HCEC 1CT (cell line): ENCODE results near the gene CDS1.
A peak's percentile ranks its signal among the peaks of the same experiment; 100 is the strongest.
"Not testable (repeated sequence)": the region's sequence is repeated elsewhere in the genome, so short reads cannot be mapped to it uniquely, and the experiment has no call there.

Experiments
- DNase-seq: peaks from one replicate; pipeline ENCODE4 v3.0.0-alpha.2; 2017

CDS1 gene

DNA sequence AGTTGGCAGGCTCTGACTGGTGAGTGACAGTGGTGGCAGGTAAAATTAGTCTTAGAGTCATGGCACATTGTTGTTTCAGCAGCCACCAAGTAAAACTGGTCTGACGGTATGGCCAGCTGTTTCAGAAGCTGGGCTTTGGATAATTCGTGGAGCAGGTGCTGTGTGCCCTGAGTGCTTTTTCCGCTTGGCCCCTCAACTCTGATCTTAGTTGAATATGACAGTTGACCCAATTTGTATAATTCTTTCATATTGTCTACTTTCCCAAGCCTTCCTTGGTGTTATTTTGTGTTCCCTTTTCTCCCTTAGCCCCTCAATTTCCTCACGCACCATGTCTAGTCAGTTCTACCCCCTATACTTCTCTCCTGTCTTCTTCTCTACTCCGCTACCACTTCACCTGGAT lies 32.0 kb downstream of the CDS1 start:
- DNase-seq: no peak

DNA sequence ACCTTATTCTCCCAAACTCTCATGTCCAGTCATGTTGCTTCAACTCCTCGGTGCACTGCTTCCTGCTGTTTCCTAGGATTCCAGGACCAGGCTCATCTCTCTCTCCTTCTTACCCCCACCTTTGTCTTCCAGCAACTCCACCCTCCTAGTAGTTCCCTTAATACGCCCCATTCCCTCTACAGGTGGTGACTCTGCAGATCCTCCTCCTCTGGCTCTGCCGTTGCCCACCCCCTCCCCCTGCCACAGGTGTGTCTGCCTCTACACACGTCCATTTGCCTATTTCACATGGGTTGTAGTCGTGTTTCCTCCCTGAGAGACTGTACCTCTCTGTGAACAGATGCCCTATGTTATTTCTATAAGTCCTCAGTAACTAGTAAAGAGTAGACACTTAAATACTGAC lies 32.4 kb downstream of the CDS1 start:
- DNase-seq: no peak

DNA sequence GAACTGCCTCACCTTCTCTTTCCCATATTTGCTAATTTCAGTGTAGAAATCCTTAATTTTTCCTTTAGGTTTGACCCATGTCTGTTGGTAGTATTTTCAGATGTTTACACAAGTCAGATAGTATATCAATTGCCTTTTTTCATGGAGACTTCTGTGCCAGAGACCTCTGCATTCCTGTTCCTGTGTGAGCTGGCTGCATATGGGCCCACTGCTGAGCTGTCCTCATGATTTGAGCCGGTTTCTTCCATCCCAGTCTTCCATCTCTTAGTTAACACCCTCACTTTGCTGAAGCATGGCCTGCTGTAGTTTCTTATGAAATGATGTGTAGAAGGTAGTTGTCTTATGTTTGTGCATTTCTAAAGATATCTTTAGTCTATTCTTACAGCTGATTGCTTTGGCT lies 40.0 kb downstream of the CDS1 start:
- DNase-seq: no peak

DNA sequence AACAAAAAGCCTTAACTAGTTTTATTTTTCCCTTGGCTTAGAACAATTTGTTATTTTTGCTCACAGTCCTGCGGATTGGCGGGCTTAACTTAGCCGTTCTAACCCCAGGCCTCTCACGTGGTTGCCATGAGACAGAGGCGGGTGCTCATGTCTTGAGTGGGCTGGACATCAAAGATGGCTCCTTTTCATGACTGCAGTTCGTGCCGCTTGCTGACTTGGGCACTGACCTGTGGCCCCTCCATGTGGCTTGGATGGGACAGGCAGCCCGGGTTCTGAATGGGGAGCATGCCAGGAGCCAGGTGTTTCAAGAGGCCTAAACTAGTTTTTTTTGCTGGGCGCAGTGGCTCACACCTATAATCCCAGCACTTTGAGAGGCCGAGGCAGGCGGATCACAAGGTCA lies 40.7 kb downstream of the CDS1 start:
- DNase-seq: no peak

DNA sequence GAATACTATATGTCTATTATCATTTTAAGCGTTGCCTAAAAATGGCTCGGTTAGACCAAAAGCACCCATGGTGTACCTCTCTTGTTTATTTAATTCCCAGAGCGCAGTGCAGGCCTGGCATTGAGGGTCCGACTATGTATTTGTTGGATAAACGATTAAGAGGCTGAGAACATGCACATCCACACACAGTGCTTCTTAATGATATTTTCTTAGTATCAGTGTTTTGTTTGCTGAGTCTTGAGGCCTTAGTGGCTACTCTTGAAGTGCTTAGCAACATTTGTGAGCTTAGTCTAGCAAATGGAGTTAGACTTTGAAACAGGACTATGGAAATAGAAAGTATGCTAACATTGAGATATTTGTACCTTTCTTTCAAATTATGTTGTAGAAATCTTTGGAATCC lies 43.7 kb downstream of the CDS1 start:
- no peak for DNase-seq

DNA sequence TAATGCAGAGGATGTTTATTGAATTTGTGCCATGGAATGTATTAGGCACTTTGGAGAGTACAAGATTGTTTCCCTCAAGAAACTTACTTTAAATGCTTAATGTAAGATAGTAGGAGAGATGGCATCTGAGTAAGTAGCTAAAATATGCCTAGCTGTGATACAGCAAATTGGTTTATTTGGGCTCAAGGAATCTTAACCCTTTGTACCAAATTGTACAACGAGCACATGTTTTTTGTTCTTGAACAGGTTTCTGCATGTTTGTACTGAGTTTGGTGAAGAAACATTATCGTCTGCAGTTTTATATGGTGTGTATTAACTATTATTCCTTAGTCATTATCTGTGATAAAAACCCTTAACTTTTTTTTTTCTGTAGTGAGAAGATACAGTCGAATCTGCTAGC lies 48.6 kb downstream of the CDS1 start:
- no peak for DNase-seq

DNA sequence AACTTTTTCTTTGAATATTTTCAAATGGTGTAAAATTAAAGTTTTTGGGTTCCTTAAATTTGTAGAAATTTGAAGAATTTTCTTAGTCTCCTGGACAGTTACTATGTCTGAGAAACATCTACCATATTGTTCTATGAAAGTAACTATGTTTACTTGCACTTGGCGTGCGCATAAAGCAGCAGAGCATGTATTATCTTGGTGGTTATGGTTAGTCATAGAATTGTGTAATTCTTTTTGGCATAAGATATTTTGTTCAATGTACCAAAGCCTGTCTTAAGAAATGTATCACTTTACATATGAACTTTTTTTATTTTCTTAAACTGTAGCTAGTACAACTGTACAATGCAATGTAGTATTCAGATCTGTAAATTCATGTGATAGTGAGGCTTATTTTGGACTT lies 49.2 kb downstream of the CDS1 start:
- DNase-seq: peak; percentile 66

DNA sequence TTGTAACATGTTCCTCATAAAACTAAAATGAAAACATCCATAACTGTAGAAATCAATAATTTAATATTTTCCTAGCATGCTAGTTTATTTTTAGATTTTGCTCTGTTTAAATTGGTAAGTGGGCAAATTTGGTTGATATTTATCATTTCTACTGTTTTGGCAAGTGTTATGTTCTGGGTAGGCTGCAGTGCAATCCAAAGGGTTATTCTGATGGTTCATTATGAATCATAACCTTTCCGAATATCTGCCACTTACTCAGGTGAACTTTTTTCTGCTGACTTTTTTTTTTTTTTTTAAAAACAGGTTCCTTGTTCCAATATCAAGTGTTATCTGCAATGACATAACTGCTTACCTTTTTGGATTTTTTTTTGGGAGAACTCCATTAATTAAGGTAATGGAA lies 52.0 kb downstream of the CDS1 start:
- DNase-seq: no peak

DNA sequence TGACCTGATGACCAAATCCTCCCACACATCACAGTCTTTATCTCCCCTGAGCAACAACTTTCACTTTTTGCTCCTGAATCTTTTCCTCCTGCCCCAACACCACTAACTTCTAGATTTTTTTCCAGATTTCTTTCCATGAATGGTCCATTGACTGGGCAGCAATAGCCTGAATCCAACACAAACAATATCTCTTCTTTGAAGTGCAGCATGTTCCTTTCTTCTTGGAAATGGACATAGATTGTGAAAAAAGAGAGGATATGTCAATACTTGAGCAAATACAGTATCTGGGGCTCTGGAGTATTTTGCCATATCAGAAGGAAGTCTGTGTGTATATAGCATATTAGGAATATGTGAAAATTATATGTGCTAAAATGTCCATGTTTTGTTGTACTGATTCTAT lies 55.2 kb downstream of the CDS1 start:
- DNase-seq: no peak

DNA sequence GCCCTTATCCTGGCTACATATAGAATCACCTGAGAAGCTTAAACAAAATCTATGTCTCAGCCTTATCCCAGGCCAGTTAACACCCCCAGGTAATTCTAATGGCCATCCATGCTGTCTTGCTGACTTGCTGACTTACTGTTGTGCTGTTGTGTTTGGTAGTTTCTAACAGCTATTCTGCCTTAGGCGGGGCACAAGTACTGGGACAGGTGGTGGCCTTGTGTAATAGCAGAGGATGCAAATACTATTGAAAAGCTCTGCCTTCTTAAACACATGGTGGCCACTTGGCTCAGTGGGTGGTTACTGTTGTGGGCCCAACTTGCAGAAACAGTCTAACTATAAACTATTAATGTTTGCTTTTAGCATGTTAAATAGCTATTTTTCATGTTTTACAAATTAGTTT lies 56.2 kb downstream of the CDS1 start:
- no peak for DNase-seq

DNA sequence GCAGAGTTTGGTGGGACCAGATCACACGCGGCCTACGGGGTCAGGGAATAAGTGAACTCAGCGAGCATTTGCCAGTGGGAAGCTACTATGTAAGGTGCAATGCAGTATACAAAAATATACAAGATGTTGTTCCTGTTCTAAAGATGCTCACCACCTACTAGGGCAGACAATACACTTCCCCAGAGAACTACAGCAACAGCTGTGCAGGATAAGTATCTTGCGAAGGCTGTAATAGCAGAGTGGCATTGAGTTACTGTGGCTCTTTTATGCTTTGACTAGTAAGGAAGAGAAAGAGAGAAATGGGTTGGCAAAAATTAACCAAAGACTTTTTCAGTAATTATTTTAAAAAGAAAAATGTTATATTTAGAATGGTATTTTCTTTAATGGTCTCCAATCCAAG lies 61.2 kb downstream of the CDS1 start:
- DNase-seq: no peak

DNA sequence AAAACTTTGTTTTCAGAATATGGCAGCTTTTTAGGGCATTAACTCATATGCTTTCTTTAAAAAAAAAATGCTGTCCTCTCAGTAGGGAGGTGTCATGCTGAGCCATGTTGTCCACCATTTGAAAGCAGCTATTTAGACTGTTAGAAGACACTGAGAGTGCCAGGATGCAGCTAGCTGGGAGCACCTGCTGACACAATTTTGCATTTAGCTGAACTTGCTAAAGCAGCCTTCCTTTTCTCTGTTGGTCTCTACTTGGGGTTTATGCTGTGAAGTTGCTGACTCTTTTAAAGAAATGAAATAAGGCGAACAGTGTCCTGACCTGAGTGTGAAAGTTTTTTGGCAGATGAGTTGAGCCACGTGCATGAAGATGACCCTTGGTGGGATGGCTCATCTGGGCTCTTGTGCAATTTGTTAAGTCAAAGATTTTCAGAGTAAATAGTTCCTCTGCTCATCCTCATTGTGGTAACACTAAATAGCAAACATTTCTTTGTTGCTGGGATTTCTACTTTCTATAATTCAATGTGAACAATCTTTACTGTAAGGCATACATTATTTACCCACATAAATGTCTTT lies 64.5 kb downstream of the CDS1 start:
- DNase-seq: peak; percentile 2

DNA sequence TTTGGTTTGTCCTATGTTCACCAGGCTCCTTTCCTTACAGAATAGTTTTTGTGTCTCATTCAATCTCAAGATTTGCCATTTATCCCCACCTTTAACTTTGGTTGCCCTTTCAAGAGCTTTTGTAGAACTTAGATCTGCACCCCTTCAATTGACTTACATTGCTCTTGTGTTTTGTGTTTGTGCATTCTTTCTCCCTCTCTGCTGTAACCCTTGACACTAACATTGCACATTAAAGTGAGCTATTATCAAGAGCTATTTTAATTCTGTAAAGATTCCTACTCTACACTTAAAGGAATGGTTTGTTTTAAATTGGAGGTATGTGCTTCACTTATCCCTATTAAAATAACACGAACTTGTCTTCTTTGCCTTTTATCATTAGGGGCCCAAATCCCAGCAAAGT lies 65.3 kb downstream of the CDS1 start:
- DNase-seq: no peak

DNA sequence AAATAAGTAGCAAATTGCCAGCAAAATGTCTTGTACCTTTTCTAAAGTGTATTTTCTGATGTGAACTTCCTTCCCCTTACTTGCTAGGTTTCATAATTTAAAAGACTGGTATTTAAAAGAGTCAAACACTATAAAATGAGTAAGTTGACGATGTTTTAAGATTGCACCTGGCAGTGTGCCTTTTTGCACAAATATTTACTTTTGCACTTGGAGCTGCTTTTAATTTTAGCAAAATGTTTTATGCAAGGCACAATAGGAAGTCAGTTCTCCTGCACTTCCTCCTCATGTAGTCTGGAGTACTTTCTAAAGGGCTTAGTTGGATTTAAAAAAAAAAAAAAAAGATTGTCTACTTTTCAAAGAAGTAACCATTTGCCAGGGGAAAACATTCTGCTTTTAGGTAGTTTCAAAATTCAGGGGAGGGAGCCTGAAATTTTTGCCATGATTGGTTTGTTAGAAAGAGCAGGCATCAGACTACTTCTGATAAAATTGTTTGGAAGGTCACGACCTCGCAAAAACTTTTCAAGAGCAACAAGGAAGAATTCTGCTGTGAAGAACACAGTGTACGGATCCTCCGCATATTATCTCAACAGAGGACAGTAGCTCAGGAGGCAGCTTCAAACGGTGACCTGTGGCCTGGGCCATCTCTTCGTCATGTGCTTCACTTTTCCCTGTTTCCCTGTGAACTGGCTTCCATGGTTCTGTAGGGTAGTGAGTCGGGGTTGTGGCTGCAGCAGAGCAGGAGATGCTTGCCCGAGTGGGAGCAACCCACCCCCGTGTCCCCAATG lies 66.1 kb downstream of the CDS1 start:
- no peak for DNase-seq

DNA sequence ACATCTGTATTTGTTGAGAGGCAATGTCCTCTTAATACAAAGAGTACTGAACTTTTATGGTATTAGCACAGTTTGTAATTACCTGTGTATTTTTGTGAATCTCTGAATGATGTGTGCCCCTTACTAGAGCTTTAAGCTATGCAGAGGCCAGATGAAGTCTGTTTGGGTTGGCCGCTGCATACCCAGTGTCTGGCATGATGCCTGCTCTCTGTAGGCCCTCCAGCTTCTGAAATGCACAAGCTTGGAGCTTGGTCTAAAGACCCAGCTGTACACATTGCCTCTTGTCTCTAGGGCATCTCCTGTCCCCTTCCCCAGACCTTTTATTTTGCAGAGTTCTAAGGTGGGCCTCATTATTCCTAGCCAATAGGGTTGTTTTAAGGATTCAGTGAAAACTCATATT lies 68.6 kb downstream of the CDS1 start:
- no peak for DNase-seq

DNA sequence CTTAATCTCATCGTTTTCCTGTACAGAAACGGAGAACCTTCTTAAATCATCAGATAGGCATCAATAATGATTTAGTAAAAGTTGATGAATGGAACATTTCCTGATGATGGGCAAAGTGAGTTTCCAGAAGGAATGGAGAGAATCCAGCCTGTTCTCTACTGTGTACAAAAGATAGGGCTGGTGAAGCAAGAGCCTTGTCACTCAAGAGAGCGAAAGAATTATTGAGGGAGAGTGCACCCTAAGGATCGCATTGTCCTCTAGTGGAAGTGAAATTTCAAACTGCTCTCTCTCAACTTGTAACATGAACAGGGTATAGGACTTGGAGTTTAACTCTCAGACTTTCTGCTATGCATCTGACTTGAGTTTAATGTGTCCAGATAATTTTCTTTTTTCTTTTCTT lies 69.6 kb downstream of the CDS1 start:
- no peak for DNase-seq

DNA sequence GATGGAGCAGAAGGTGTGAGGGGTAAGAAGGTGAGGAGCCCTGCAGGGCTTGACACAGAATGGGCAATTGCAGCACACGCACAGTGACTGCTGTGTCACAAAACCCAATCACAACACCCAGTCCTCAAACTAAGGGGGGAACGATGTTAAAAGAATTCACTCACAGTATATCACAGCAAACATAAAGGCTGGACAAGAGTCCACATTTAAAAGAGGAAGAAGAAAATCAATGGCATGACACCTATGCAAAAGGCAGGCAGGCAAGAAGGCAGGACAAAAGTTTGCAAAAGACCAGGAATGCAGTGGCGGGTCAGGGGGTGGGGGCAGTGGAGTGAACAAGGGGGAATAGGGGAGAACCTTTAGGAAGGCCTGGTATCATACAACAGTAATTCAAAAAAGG lies 77.7 kb downstream of the CDS1 start:
- no peak for DNase-seq

DNA sequence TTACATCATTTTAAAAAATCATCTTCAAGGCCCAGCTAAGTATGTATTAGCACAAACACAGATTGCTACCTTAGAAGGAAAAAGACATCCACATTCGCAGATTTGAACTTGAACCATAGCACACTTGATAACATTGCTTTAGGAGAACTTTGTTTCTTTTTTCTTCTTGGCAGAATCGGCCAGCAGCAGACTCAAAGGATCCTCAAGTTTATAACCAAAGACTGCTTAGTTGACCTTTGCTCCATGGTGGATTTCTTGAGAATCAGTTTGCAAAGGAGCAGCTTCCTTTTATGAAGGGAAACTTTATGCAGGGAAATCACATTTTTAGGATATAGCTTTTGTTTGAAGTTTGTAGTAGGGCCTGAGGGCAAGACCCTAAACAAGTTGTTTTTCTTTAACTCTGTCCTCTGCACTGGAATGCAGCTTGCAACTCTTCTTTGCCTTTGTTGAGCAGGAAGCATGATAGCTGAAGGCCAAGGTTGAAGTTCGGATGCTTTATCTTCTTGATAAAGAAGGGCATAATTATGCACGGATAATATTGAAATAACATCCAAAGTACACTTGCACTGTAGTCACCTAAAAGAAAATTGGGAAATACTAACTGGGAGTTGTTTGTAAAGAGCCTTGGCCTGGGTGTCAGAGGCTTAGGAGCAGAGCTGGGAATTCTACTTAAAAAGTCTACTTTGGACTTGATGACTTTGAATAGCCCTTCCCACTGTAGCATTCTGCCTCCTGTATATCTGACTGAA lies 78.4 kb downstream of the CDS1 start:
- DNase-seq: no peak

DNA sequence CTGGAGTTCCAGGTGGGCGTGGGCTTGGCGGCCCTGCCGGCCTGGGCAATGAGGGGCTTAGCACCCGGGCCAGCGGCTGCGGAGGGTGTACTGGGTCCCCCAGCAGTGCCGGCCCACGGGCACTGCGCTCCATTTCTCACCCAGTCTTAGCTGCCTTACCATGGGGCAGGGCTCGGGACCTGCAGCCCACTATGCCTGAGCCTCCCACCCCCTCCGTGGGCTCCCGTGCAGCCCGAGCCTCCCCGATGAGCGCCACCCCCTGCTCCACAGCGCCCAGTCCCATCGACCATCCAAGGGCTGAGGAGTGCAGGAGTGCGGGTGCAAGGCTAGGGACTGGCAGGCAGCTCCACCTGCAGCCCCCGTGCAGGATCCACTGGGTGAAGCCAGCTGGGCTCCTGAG lies 81.8 kb downstream of the CDS1 start:
- DNase-seq: not testable (repeated sequence)

DNA sequence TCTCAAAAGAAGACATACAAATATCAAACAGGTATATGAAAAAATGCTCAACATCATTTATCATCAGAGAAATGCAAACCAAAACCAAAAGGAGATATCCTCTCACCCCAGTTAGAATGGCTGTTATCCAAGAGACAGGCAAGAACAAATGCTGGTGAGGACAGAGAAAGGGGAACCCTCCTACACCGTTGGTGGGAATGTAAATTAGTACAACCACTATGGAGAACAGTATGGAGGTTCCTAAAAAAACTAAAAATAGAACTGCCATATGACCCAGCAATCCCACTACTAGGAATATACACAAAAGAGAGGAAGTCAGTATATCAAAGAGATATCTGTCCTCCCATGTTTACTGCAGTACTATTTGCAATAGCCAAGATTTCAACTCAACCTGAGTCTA lies 83.5 kb downstream of the CDS1 start:
- DNase-seq: no peak

DNA sequence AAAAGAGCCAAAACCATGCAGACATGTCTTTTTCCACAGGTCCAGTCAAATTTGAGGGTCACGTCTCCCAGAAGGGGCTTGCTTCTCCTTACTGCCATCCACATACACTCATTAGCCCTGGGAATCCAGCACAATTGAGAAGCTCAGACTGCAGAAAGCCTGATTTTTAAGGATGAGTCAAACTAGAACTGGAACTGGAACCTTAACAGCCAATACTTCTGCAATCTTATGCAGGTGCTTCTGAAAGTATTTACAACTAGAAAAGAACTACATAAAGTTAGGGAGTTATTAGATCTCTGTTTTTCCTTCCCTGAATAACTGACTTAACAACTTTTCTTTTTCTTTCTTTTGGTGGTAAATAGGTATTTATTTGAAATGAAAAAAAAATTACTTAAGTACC lies 86.3 kb downstream of the CDS1 start:
- DNase-seq: no peak

DNA sequence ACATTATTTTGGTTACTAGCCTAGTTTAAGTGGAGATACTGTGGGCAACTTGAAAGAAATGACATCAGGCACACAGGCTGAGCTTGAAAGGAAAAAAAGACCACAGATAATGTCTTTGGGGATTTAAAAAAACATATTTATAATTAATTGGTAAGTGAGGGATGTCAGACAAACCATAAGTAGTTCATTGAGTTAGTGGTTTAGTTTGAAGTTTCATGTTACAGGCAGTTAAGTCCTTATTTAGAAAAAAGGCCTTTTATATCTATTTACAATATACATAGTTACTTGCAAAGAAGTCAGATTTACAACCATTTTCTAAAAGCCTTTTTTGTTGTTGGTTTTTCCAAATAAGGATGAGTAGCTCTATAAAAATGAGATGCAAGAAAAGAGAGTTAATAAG lies 89.2 kb downstream of the CDS1 start:
- no peak for DNase-seq

DNA sequence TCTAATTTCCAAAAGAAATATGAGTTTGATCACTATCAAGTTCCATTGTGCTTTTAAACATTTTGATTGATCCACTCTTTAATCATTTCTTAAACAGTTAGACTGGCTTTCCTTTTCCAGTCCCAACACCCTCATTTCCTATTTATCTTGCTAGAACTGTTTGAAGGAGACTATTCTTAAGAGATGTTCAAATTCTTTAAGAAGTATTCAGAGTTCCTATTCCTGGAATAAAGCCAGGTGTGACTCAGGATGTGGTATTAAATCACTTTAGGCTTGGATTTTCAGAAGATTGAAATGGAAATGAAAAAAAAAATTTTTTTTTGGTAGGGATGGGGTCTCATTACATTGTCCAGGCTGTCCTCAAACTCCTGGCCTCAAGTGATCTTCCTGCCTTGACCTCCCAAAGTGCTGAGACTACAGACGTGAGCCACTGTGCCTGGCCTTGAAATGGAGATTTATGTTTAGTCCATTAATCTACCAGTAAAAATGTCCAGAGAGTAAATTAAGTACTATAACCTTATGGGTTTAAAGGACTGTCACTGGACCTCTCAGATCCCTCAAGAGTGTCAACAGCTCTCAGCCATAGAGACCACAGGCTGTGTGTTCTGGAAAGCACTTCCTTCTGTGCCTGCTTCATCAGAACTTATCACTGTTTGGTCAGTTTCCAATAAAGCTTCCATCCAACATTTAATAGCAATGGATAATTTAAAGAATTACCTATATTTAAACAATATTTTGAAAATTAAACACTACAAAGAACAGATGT lies 90.7 kb downstream of the CDS1 start:
- peak; percentile 76 for DNase-seq

DNA sequence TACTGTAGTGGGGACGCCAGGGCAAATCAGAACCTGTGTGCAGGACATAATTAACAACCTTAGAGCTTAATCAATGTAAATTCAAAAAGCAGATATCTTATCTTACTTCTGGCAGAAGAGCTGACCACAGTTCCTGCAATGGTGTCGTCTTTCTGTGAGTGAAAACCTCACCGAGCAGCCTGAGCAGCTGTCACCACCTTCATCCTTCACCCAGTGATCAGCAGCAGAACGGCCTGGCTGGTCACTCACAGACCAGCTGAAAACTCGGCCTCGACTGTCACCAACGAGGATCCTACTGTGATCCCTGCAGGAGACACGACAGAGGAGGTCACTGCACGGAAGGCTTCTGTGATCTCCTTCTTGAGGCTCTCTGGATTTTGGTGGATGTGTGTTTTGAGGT lies 94.2 kb downstream of the CDS1 start:
- no peak for DNase-seq
